Activated CD8-positive, alpha-beta memory T cell treated with anti-CD3 and anti-CD28 coated beads, Interleukin-2, amount 50 U/mL, for 48 hours (primary cell): ENCODE measurements around the gene C2orf92.

ENCODE experiments used
- DNase-seq: peaks from one replicate; pipeline ENCODE4 v3.0.0-alpha.2; 2020

C2orf92 gene

GRCh38 chr2:97714950-97715652 is 45.6 kb downstream of the C2orf92 start:
- no peak for DNase-seq

DNA sequence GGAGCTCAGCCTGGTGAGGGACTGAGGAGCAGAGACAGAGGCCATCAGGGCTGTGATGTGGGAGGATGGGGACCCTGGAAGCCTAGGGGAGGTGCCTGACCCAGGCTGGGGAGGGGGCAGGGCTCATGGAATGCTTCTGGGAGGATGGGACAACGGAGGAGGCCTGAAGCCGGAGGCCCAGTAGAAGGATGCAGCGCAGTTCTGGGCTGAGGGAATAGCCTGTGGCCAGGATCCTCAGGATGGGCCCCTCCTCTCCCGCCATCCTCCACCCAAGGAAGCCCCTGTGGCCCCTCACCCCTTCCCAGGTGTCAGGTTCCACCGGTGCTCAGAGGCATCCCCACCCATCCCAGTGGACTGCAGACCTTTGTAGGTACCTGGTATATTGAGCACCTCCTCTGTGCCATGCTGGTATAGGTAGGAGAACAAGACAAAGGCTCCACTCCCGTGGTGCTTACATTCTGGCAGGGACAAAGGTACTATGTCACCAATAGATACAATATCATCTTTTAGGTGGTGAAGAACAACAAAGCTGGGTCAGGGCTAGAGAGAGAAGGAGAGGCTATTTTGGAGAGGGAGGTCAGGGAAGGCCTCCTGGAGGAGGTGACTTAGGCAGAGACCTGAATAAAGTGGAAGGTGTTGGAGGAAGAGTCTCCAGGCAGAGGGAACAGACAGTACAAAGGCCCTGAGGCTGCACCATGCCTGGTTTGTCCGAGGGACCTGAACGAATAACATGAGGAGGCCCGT is 46.6 kb downstream of the C2orf92 start:
- DNase-seq = no peak

- DNase-seq = no peak
Measured at GRCh38 chr2:97716695-97717612, 47.4 kb downstream of the C2orf92 start.

GRCh38 chr2:97717613-97717995 is 48.1 kb downstream of the C2orf92 start:
- DNase-seq = no peak

- DNase-seq = peak; percentile 80
Measured at GRCh38 chr2:97718051-97718882, 48.8 kb downstream of the C2orf92 start.

DNA sequence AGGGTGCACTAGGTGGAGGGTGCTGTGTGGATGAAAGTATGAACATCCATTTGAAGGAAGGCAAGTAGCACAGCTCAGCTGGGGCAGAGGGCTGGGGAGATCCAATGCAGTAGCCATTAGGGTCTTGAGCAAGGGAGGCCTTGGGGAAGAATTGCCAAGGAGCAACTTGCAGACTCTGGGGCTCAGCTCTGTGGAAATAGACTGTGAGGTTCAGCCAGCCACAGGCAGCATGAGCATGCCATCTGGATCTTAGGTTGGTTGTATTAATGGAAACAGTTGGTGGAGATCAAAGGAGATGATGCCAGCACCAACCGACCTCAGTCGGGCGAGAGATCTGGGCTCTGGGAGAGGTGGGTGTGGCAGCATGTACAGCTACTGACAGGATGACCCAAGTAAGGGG is 49.4 kb downstream of the C2orf92 start:
- DNase-seq = no peak

DNA sequence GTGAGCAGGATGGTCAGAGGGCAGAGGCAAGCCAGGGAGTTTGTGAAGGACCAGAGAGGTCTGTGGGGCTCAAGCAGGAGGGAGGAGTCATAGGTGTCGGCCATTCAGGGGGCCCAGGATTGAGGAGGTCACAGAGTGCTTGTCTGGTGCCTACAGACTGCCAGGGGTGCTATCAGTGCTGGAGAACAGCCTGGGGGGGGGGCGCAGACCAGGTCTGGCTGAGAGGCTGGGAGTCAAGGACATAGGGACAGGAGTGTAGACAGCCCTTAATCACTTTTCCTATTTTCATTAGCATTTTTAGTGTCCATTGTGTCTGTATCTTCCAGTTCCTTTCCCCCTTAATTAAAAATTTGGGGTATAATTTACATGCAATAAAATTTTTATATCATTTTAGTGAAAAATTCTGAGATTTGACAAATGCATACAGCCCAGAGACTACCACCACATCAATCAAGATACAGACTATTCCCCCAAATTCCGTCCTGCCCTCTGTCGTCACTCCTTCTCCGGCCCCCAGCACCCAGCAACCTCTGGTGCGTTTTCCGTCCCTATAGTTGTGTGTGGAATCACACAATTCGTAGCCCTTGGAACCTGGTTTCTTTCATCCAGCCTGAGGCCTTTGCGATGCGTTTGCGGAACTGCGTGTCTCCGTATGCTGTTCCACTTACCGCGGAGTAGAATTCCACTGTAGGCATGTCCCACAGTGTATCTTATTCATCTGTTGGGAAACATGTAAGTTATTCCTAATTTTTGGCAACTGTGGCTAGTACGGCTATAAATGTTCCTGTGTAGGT is 50.0 kb downstream of the C2orf92 start:
- no peak for DNase-seq

DNA sequence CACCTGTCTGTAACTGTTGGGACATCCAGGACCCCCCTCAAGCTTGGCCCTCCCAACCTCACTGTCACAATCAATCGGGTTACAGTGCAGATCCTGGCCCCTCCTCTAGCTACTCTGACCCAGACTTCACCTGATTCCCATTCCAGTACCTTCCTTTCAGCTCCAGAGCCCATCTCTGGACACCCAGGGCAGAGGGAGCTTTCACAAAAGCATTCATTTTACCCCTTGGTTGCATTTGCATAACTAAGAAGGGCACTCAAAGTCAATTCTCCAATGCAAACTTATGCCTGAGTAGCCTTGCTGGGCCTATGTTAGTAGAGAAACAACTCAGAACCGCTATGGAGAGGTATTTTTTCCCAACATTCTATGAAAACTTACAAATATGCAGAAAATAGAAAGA is 51.2 kb downstream of the C2orf92 start:
- DNase-seq = no peak

GRCh38 chr2:97722227-97722626 is 52.7 kb downstream of the C2orf92 start:
- DNase-seq = no peak

GRCh38 chr2:97723156-97724072 is 53.9 kb downstream of the C2orf92 start:
- no peak for DNase-seq

DNA sequence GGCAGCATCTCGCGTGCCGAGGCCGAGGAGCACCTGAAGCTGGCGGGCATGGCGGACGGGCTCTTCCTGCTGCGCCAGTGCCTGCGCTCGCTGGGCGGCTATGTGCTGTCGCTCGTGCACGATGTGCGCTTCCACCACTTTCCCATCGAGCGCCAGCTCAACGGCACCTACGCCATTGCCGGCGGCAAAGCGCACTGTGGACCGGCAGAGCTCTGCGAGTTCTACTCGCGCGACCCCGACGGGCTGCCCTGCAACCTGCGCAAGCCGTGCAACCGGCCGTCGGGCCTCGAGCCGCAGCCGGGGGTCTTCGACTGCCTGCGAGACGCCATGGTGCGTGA is 54.5 kb downstream of the C2orf92 start:
- DNase-seq = no peak

DNA sequence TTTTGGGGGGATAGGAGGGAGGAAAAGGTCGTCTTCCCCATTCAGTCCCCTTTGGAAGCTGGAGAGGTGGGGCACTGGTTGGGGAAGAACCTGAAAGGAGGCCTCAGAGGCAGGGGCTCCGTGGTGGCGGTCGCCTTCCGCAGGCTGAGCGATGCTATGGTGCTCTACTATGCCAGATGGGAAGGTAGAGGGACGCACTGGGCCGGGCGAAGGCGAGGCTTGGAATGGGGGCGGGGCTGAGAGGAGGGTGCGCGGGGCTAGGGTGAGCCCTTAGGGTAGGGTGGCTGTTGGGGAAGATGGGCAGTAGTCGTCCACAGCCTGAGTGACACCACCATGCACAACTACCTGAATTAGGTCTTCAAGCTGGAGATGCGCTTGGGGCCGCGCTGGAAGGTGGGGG is 55.0 kb downstream of the C2orf92 start:
- no peak for DNase-seq

DNA sequence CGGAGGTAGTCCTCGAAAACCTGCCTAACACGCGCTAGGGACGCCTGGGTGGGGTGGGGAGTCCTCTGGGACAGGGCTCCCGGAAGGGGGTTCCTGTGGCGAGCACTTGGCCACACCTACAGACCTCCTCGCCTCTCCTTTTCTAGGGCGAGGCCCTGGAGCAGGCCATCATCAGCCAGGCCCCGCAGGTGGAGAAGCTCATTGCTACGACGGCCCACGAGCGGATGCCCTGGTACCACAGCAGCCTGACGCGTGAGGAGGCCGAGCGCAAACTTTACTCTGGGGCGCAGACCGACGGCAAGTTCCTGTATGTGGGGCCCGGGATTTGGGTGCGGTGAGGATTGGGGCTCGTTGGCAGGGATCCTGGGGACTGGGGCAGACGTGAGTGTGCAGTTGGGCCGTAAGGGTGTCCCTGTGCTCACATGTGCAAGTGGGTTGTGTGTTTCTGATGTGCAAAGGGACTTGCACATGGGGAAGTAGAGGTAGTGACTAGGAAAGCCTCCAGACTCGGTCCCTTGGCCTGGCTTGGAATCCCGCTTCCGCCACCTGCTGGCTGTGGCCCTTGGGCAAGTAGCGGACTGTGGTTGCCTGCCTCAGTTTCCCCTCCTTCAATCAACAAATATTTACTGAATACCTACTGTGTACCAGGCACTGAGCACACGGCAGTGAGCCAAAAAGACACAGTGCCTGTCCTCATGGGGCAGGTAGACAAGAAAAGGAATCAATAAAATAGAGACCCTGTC is 55.6 kb downstream of the C2orf92 start:
- no peak for DNase-seq

- no peak for DNase-seq
Measured at GRCh38 chr2:97726261-97727064, 57.0 kb downstream of the C2orf92 start.

- no peak for DNase-seq
Measured at GRCh38 chr2:97727296-97727695, 57.8 kb downstream of the C2orf92 start.

GRCh38 chr2:97728091-97728731 is 58.7 kb downstream of the C2orf92 start:
- no peak for DNase-seq

- DNase-seq = no peak
Measured at GRCh38 chr2:97730245-97730644, 60.7 kb downstream of the C2orf92 start.

DNA sequence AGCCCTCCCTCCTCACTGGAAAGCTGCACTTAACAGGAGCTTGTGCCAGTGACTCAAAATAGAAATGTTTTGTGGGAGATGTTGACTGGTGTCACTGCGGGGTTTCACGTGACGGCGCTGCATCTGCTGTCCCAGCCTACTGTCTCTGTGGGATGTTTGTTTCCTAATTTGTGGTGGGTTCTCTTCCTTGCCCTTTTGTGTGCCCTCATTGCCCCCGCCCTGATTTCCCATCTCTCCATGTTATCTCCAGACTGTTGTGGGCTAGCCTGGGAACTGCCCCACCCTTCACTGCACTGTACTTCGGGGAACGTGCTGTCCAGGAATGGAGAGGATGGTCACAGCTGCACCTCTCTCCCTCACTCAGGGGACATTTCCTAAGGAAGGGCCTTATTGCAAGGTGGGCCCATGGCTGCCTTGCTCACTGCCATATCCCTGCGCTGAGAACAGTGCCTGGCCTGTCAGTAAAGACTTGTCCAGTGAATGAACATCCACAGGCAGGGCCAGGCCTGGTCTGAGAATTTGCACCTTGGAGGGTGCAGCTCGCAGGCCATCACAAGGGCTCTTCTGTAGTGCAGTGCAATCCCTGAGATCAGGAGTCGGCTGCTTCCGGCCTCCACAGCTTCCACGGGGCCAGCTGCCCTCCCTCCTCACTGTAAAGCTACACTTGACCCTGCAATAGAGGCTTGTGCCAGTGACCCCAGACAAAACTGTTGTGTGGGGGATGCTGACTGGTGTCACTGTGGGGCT is 61.9 kb downstream of the C2orf92 start:
- DNase-seq = peak; percentile 46
